Sigmoid colon (tissue), 7 donors: ENCODE data around the gene IGFLR1. TPM values are rescaled to one million over a fixed set of nuclear protein-coding genes. Genes with fewer than 3 reads are reported as not detected.

Source experiments
- DNase-seq: peaks from one replicate; pipeline ENCODE4 v3.0.0-alpha.2; 2019
- H3K27ac ChIP-seq, 4 donors: fragments of 200-600 bp; sonication (generic); one replicate each; pipeline ENCODE4 v1.5.1; 2016 to 2019; ENCODE audit warnings: mild to moderate bottlenecking in 1 of 4
- H3K27me3 ChIP-seq, 3 donors: fragments of 200-600 bp; sonication (generic); one replicate each; pipeline ENCODE4 v1.5.1; 2019; ENCODE audit warnings: mild to moderate bottlenecking in 1 of 3
- H3K36me3 ChIP-seq, 4 donors: fragments of 200-600 bp; sonication (generic); one replicate each; pipeline ENCODE4 v1.5.1; 2016 to 2019
- H3K4me1 ChIP-seq, 4 donors: fragments of 200-600 bp; sonication (generic); one replicate each; pipeline ENCODE4 v1.5.1; 2017 to 2019
- H3K4me3 ChIP-seq, 4 donors: fragments of 200-600 bp; sonication (generic); one replicate each; pipeline ENCODE4 v1.5.1; 2017 to 2019; ENCODE audit warnings: mild to moderate bottlenecking in 2 of 4, moderate library complexity in 1 of 4
- H3K9me3 ChIP-seq, 4 donors: fragments of 200-600 bp in 3 of 4; sonication (generic) in 3 of 4; one replicate each; pipeline versions ENCODE4 v1.5.1 to v1.6.1; 2013 to 2019
- CTCF ChIP-seq, 4 experiments: fragments of 450-650 bp in 3 of 4; fragments of 200-600 bp in 1 of 4; IDR thresholded peaks; one replicate each; pipeline ENCODE4 v1.5.1; 2016 to 2019; ENCODE audit warnings: antibody characterized with exemption in 4 of 4, mild to moderate bottlenecking in 3 of 4, moderate library complexity in 2 of 4
- EP300 ChIP-seq, 4 donors: sonication (generic); formaldehyde crosslinking; IDR thresholded peaks; one replicate each; pipeline ENCODE4 v1.6.1; 2017; ENCODE audit warnings: antibody characterized with exemption in 4 of 4
- POLR2A ChIP-seq, 2 donors: fragments of 450-650 bp; IDR thresholded peaks; one replicate each; pipeline ENCODE4 v1.6.1; 2016; ENCODE audit warnings: antibody characterized with exemption in 2 of 2, mild to moderate bottlenecking in 2 of 2, moderate library complexity in 2 of 2
- POLR2AphosphoS5 ChIP-seq, 4 donors: sonication (generic); formaldehyde crosslinking; IDR thresholded peaks; one replicate each; pipeline ENCODE4 v1.6.1; 2017; ENCODE audit warnings: antibody characterized with exemption in 4 of 4
- WGBS, 2 donors: extraction: QIAGEN DNeasy Blood & Tissue Kit; methylation state at CpG; one replicate each; pipeline ENCODE4 v1.1.7; 2013; 5-methylcytosine and 5-hydroxymethylcytosine counted together
- intact Hi-C: fragments of 100-400 bp; cut with DNase I; formaldehyde crosslinking; loops from one replicate; pipeline ENCODE4 v1.15.1; 2023
- polyA plus RNA-seq, 3 donors: library from polyadenylated mRNA; stranded (reverse); fragments of 200-250 nt; gene quantifications; one replicate each; pipeline ENCODE4 v1.2.3, GENCODE V29; 2013
- total RNA-seq, 4 donors: library from RNA; depleted of rRNA; stranded (reverse); fragments of >200 nt; gene quantifications; one replicate each; pipeline ENCODE4 v1.1.0, GENCODE V29; 2016
- donor health status: healthy with polysubstance abuse.
- donor health status: Bipolar disorder and iron deficiency.
- donor health status: healthy.

IGFLR1 gene
- total and polyA plus RNA-seq, 7 donors: 2.5 to 25.0 (median 9.0) TPM

GRCh38 chr19:35734889-35735288, 7.4 kb downstream of the IGFLR1 start:
- intact Hi-C loops: no loop called here
- DNase-seq: no peak
- no peak for TF ChIP-seq EP300 (IDR thresholded peaks at IDR 0.05)
- TF ChIP-seq CTCF (IDR thresholded peaks at IDR 0.05): no peak
- no peak for TF ChIP-seq POLR2A (IDR thresholded peaks at IDR 0.05)
- TF ChIP-seq POLR2AphosphoS5 (IDR thresholded peaks at IDR 0.05): no peak
- WGBS, 2 donors: 88 to 90% methylated on average over 5 of the region's 5 CpGs
- peaks cover 43 to 89% (median 58%) of the 10 kb centered on the region in 4 donors for H3K36me3 ChIP-seq
- H3K4me1 ChIP-seq: peaks cover 0 to 8% (median 5%) of the 10 kb centered on the region in 4 donors
- H3K4me3 ChIP-seq: no peak overlapping the region
- H3K9me3 ChIP-seq: no peaks in the 10 kb centered on the region
- H3K27ac ChIP-seq: no peak overlapping the region
- no peaks in the 10 kb centered on the region for H3K27me3 ChIP-seq

GRCh38 chr19:35734273-35734672, 8.0 kb downstream of the IGFLR1 start:
- intact Hi-C loops: no loop called here
- H3K27ac ChIP-seq: no peak overlapping the region
- no peaks in the 10 kb centered on the region for H3K9me3 ChIP-seq
- no peak for TF ChIP-seq CTCF (IDR thresholded peaks at IDR 0.05)
- TF ChIP-seq POLR2A (IDR thresholded peaks at IDR 0.05): no peak
- TF ChIP-seq POLR2AphosphoS5 (IDR thresholded peaks at IDR 0.05): no peak
- TF ChIP-seq EP300 (IDR thresholded peaks at IDR 0.05): no peak
- WGBS, 2 donors: 93 to 96% methylated on average over 8 of the region's 8 CpGs
- no peak overlapping the region for H3K4me3 ChIP-seq
- peaks cover 49 to 95% (median 65%) of the 10 kb centered on the region in 4 donors for H3K36me3 ChIP-seq
- no peaks in the 10 kb centered on the region for H3K27me3 ChIP-seq
- no peak for DNase-seq
- H3K4me1 ChIP-seq: peaks cover 0 to 2% (median 0%) of the 10 kb centered on the region in 4 donors

GRCh38 chr19:35733180-35734125, 8.8 kb downstream of the IGFLR1 start:
- no peak for DNase-seq
- TF ChIP-seq POLR2AphosphoS5 (IDR thresholded peaks at IDR 0.05) (no peak), POLR2A (IDR thresholded peaks at IDR 0.05) (no peak), EP300 (IDR thresholded peaks at IDR 0.05) (no peak), CTCF (IDR thresholded peaks at IDR 0.05) (no peak)
- Histone ChIP-seq H3K4me3 (no peak overlapping the region), H3K27me3 (no peaks in the 10 kb centered on the region), H3K27ac (no peak overlapping the region), H3K9me3 (no peaks in the 10 kb centered on the region), H3K4me1 (no peaks in the 10 kb centered on the region), H3K36me3 (peaks cover 46 to 97% (median 69%) of the 10 kb centered on the region in 4 donors)
- intact Hi-C loops: no loop called here
- WGBS, 2 donors: 90 to 93% methylated on average over 35 of the region's 35 CpGs

GRCh38 chr19:35732540-35733179, 9.6 kb downstream of the IGFLR1 start:
- no peak for DNase-seq
- TF ChIP-seq EP300 (IDR thresholded peaks at IDR 0.05): no peak
- no peak for TF ChIP-seq POLR2AphosphoS5 (IDR thresholded peaks at IDR 0.05)
- Histone ChIP-seq H3K4me1 (no peaks in the 10 kb centered on the region), H3K27ac (no peak overlapping the region), H3K9me3 (no peaks in the 10 kb centered on the region), H3K4me3 (no peak overlapping the region), H3K36me3 (peaks cover 44 to 97% (median 71%) of the 10 kb centered on the region in 4 donors), H3K27me3 (no peaks in the 10 kb centered on the region)
- intact Hi-C loops: no loop called here
- WGBS, 2 donors: 92% methylated on average over 25 of the region's 25 CpGs

- H3K36me3 ChIP-seq: peaks cover 47 to 97% (median 75%) of the 10 kb centered on the region in 4 donors
- no peak overlapping the region for H3K27ac ChIP-seq
- H3K9me3 ChIP-seq: no peaks in the 10 kb centered on the region
- no peak for DNase-seq
- intact Hi-C loops: no loop called here
- 92 to 93% methylated on average over 21 of the region's 21 CpGs for WGBS, 2 donors
- H3K27me3 ChIP-seq: no peaks in the 10 kb centered on the region
- TF ChIP-seq POLR2A (IDR thresholded peaks at IDR 0.05): no peak
- no peak for TF ChIP-seq CTCF (IDR thresholded peaks at IDR 0.05)
- TF ChIP-seq EP300 (IDR thresholded peaks at IDR 0.05): no peak
- no peak for TF ChIP-seq POLR2AphosphoS5 (IDR thresholded peaks at IDR 0.05)
- H3K4me3 ChIP-seq: no peak overlapping the region
- H3K4me1 ChIP-seq: no peaks in the 10 kb centered on the region
Observed at GRCh38 chr19:35731779-35732405, 10.4 kb downstream of the IGFLR1 start.
